ENCODE measurements around the gene MDM4. TPM values are rescaled to one million over a fixed set of nuclear protein-coding genes. Genes with fewer than 3 reads are reported as not detected.

Gene MDM4
- total RNA-seq, 1 experiment from 2014 or later = 49.6 TPM

GRCh38 chr1:204560590-204561150 is 44.5 kb downstream of the MDM4 start:
- DNase-seq = no peak
- H3K27me3 Mint-ChIP-seq (ENCODE audit: low read depth) = no peaks in the 10 kb centered on the region
- no peak overlapping the region for H3K18ac ChIP-seq (ENCODE audit: insufficient read length, low read depth, low read length)
- H3K9ac ChIP-seq (ENCODE audit: extremely low read depth, insufficient read length, low read length) = no peak overlapping the region
- H3K56ac ChIP-seq (ENCODE audit: insufficient read length, low read depth, low read length) = no peak overlapping the region
- peaks cover 4% of the 10 kb centered on the region; the same call in 1 of the 2 replicates for H3K4me1 ChIP-seq (ENCODE audit: insufficient read depth, low read length)
- H2AFZ ChIP-seq (ENCODE audit: low read length) = no peak overlapping the region
- H2BK20ac ChIP-seq (ENCODE audit: low read depth, low read length, poor library complexity, severe bottlenecking) = no peak overlapping the region
- no peak overlapping the region for H3K14ac ChIP-seq (ENCODE audit: insufficient read depth, low read length)
- TF ChIP-seq CTCF (conservative IDR thresholded peaks at IDR 0.05) = no peak
- no peak overlapping the region for H3K27ac ChIP-seq (ENCODE audit: insufficient read length, low read depth, low read length)
- H2AK5ac ChIP-seq (ENCODE audit: insufficient read length, low read length) = no peak overlapping the region
- H4K91ac ChIP-seq (ENCODE audit: insufficient read length, low read depth, low read length) = no peak overlapping the region
- H3K9me3 ChIP-seq (ENCODE audit: control insufficient read depth, low read depth, low read length) = no peaks in the 10 kb centered on the region
- H3K27me3 ChIP-seq (ENCODE audit: insufficient read depth, low read length) = no peaks in the 10 kb centered on the region
- no peak overlapping the region for H3K23ac ChIP-seq (ENCODE audit: insufficient read length, low read depth, low read length)
- H3K4me2 ChIP-seq (ENCODE audit: insufficient read depth, insufficient read length, low read length) = no peak overlapping the region
- no peak overlapping the region for H4K8ac ChIP-seq (replicated peaks; ENCODE audit: insufficient read length, low read depth, low read length)
- no peaks in the 10 kb centered on the region for H3K79me1 ChIP-seq (ENCODE audit: insufficient read depth, low read depth, low read length, poor library complexity, severe bottlenecking)
- H3K9me3 Mint-ChIP-seq = no peaks in the 10 kb centered on the region
- H3K23me2 ChIP-seq (ENCODE audit: insufficient read length, low read depth, low read length, poor library complexity, severe bottlenecking) = no peaks in the 10 kb centered on the region
- H4K20me1 ChIP-seq (ENCODE audit: control insufficient read depth, insufficient read depth, insufficient read length) = peaks cover 2% of the 10 kb centered on the region
- H3T11ph ChIP-seq (ENCODE audit: low read length) = no peak overlapping the region
- H3K79me2 ChIP-seq (ENCODE audit: insufficient read depth, low read length) = no peaks in the 10 kb centered on the region
- no peak overlapping the region for H2BK120ac ChIP-seq (ENCODE audit: low read depth, low read length, poor library complexity, severe bottlenecking)
- H3K36me3 Mint-ChIP-seq (ENCODE audit: insufficient read depth in 1 of 3, low read depth in 3 of 3) = peaks cover 0 to 2% (median 0%) of the 10 kb centered on the region in 3 experiments; a peak in 1 of 7 replicates
- peaks cover 20 to 21% of the 10 kb centered on the region in 2 experiments for H3K4me1 Mint-ChIP-seq
- no peak overlapping the region for H4K5ac ChIP-seq (ENCODE audit: insufficient read length, low read depth, low read length)
- H3K4ac ChIP-seq (ENCODE audit: low read depth, low read length) = no peak overlapping the region
- no peak overlapping the region for H2BK12ac ChIP-seq (ENCODE audit: insufficient read length, low read depth, low read length)
- peak overlapping the region in 2 of 3 experiments; percentile 2 to 34; a peak in 2 of 7 replicates for H3K27ac Mint-ChIP-seq
- H3K4me3 Mint-ChIP-seq = no peak overlapping the region
- no peak overlapping the region for H2BK15ac ChIP-seq (ENCODE audit: low read depth, low read length)
- no peak overlapping the region for H2BK5ac ChIP-seq (ENCODE audit: insufficient read length, low read length)

Data from H9 (cell line).